ENCODE data around the gene PRR27. TPM values are rescaled to one million over a fixed set of nuclear protein-coding genes. Genes with fewer than 3 reads are reported as not detected.

PRR27 gene
- total RNA-seq, 2 donors from 2014 or later: not detected

DNA sequence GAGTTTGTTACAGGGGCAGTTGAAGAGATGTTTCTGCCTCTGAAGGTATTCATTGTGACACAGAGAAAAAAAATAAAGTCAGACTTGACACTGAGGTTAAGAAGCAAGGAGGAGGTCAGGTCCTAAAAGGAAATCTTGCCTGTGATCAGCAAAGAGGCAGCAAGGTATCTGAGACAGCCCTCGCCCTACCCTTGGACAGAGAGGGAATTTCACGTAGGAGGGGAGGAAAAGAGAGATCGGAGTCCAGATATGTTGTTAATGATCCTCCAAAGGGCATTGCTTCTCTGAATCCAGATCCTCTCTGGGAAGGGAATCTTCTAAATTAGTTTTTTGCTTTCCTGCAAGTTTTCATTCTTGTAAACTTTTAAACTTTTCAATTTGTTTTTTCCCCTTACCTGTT, 15.3 kb upstream of the PRR27 start:
- Mint-ChIP-seq H3K4me1 (no peaks in the 10 kb centered on the region), H3K27ac (no peak overlapping the region), H3K9me3 (no peaks in the 10 kb centered on the region), H3K4me3 (no peak overlapping the region), H3K27me3 (ENCODE audit: insufficient read depth) (no peaks in the 10 kb centered on the region), H3K36me3 (ENCODE audit: low read depth) (no peaks in the 10 kb centered on the region)
- H3K27me3 ChIP-seq (ENCODE audit: control insufficient read depth, insufficient read depth, low read length, poor library complexity, severe bottlenecking): no peaks in the 10 kb centered on the region
- TF ChIP-seq CTCF (conservative IDR thresholded peaks at IDR 0.05): no peak
- no peaks in the 10 kb centered on the region for H3K4me1 ChIP-seq (ENCODE audit: control insufficient read depth, insufficient read depth, low read length)
- H3K9me3 ChIP-seq (ENCODE audit: control insufficient read depth, low read length): no peaks in the 10 kb centered on the region
- H3K9ac ChIP-seq (ENCODE audit: extremely low read depth, low read length, poor library complexity, severe bottlenecking): no peak overlapping the region
- H3K36me3 ChIP-seq (ENCODE audit: control insufficient read depth, insufficient read depth, low read length): no peaks in the 10 kb centered on the region
- no peak overlapping the region for H3K27ac ChIP-seq (ENCODE audit: low read depth, low read length)
- no peak for DNase-seq
- WGBS, 2 experiments (ENCODE audit: insufficient coverage in 1 of 2, insufficient read length in 1 of 2): 86 to 96% methylated on average over 3 of the region's 3 CpGs
- H3K4me3 ChIP-seq (ENCODE audit: low read length): no peak overlapping the region

GRCh38 chr4:70151271-70151670, 2.8 kb upstream of the PRR27 start:
- H3K27me3 Mint-ChIP-seq (ENCODE audit: insufficient read depth): no peaks in the 10 kb centered on the region
- no peak for DNase-seq
- no peaks in the 10 kb centered on the region for H3K36me3 ChIP-seq (ENCODE audit: control insufficient read depth, insufficient read depth, low read length)
- H3K27ac ChIP-seq (ENCODE audit: low read depth, low read length): no peak overlapping the region
- no peak overlapping the region for H3K4me3 ChIP-seq (ENCODE audit: low read length)
- no peak overlapping the region for H3K27ac Mint-ChIP-seq
- TF ChIP-seq CTCF (conservative IDR thresholded peaks at IDR 0.05): no peak
- WGBS, 2 experiments (ENCODE audit: insufficient coverage in 1 of 2, insufficient read length in 1 of 2): 80 to 97% methylated on average over 1 to 3 of the region's 3 CpGs
- peaks cover 8% of the 10 kb centered on the region for H3K4me1 ChIP-seq (ENCODE audit: control insufficient read depth, insufficient read depth, low read length)
- no peaks in the 10 kb centered on the region for H3K9me3 Mint-ChIP-seq
- no peak overlapping the region for H3K4me3 Mint-ChIP-seq
- H3K36me3 Mint-ChIP-seq (ENCODE audit: low read depth): no peaks in the 10 kb centered on the region
- no peak overlapping the region for H3K9ac ChIP-seq (ENCODE audit: extremely low read depth, low read length, poor library complexity, severe bottlenecking)
- no peaks in the 10 kb centered on the region for H3K27me3 ChIP-seq (ENCODE audit: control insufficient read depth, insufficient read depth, low read length, poor library complexity, severe bottlenecking)
- peaks cover 9% of the 10 kb centered on the region for H3K4me1 Mint-ChIP-seq
- H3K9me3 ChIP-seq (ENCODE audit: control insufficient read depth, low read length): no peaks in the 10 kb centered on the region

DNA sequence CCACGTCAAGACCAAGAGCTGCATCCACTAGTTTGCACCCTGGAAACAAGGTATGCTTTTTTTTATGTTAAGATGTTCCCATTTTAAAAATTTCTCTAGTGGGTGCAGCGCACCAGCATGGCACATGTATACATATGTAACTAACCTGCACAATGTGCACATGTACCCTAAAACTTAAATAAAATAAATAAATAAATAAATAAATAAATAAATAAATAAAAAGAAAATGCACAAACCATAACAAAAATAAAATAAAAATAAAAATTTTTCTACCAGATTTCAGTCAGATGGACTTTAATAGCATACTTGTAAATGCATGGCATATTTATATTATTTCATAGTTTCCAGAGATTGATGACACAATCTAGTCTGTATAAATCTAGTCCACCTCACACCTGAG, 1.9 kb upstream of the PRR27 start:
- Histone ChIP-seq H3K27me3 (ENCODE audit: control insufficient read depth, insufficient read depth, low read length, poor library complexity, severe bottlenecking) (no peaks in the 10 kb centered on the region), H3K36me3 (ENCODE audit: control insufficient read depth, insufficient read depth, low read length) (no peaks in the 10 kb centered on the region), H3K27ac (ENCODE audit: low read depth, low read length) (no peak overlapping the region), H3K4me1 (ENCODE audit: control insufficient read depth, insufficient read depth, low read length) (peaks cover 8% of the 10 kb centered on the region), H3K9me3 (ENCODE audit: control insufficient read depth, low read length) (no peaks in the 10 kb centered on the region), H3K4me3 (ENCODE audit: low read length) (no peak overlapping the region), H3K9ac (ENCODE audit: extremely low read depth, low read length, poor library complexity, severe bottlenecking) (no peak overlapping the region)
- no peaks in the 10 kb centered on the region for H3K9me3 Mint-ChIP-seq
- no peaks in the 10 kb centered on the region for H3K27me3 Mint-ChIP-seq (ENCODE audit: insufficient read depth)
- TF ChIP-seq CTCF (conservative IDR thresholded peaks at IDR 0.05): no peak
- no peak overlapping the region for H3K4me3 Mint-ChIP-seq
- no peaks in the 10 kb centered on the region for H3K36me3 Mint-ChIP-seq (ENCODE audit: low read depth)
- H3K27ac Mint-ChIP-seq: no peak overlapping the region
- peaks cover 9% of the 10 kb centered on the region for H3K4me1 Mint-ChIP-seq
- DNase-seq: no peak
- WGBS, 2 experiments (ENCODE audit: insufficient coverage in 1 of 2, insufficient read length in 1 of 2): 95 to 100% methylated on average over 1 to 2 of the region's 2 CpGs

Measured in endodermal cell (in vitro differentiated cells).